K562 (cell line): ENCODE data around the gene MCCC1. TPM values are rescaled to one million over a fixed set of nuclear protein-coding genes. Genes with fewer than 3 reads are reported as not detected.
A peak's percentile ranks its signal among the peaks of the same experiment; 100 is the strongest.

Source experiments
- ATAC-seq: fragments of 200-7000 bp; cut with Tn5 transposase; 3 replicates; pipeline ENCODE4 v1.9.1; 2020; ENCODE audit warnings: moderate library complexity
- BruUV-seq: library from RNA; stranded (reverse); fragments of 400-500 nt; replicated peaks from 2 replicates; lab custom pipeline; 2021; lab: Mats Ljungman, UMichigan
- CTCF ChIA-PET: fragments of 300-600 bp; formaldehyde crosslinking; extraction: SDS; loops from one replicate; lab custom pipeline; 2021; ENCODE audit warnings: low intra/inter-chr PET ratio; lab: Yijun Ruan, JAX
- POLR2A ChIA-PET: fragments of 300-600, 350-650 bp; sonication (Branson Sonifier 250); formaldehyde crosslinking; extraction: SDS; loops from one replicate; lab custom pipeline; 2021; ENCODE audit warnings: antibody characterized with exemption, inconsistent platforms; lab: Yijun Ruan, JAX
- DNase-seq, 4 experiments: peaks; one replicate each; pipeline versions ENCODE4 v3.0.0 to v3.0.0-alpha.2; 2011 to 2018; ENCODE audit warnings: low spot score in 3 of 4, mixed read lengths in 3 of 4; ENCODE audit errors: extremely low read depth in 1 of 4
- FAIRE-seq: peaks from 2 replicates; lab custom pipeline; 2011; peaks lifted over from hg19 to GRCh38; lab: Jason Lieb, UNC
- H2AFZ ChIP-seq: 2 replicates; pipeline ENCODE4 v1.6.0; 2011; ENCODE audit warnings: low read depth, low read length, control low read depth, inconsistent platforms
- H3K27ac ChIP-seq: fragments of 200-600 bp; 3 replicates; pipeline ENCODE4 v1.8.0; 2011; ENCODE audit warnings: low read depth, mild to moderate bottlenecking, control low read depth, inconsistent platforms, low read length, moderate library complexity, mixed read lengths; ENCODE audit errors: extremely low read depth
- H3K27me3 ChIP-seq, 2 experiments: fragments of 300-600 bp in 1 of 2; 2 replicates in 1 of 2; 3 replicates in 1 of 2; pipeline versions ENCODE4 v1.6.0 to v1.8.0; 2011; ENCODE audit warnings: inconsistent platforms in 2 of 2, low read length in 2 of 2, mild to moderate bottlenecking in 1 of 2, mixed read lengths in 1 of 2, moderate library complexity in 1 of 2; ENCODE audit not compliant: control insufficient read depth in 2 of 2, insufficient read depth in 2 of 2
- H3K36me3 ChIP-seq: fragments of 300-600 bp; 3 replicates; pipeline ENCODE4 v1.8.0; 2011; ENCODE audit warnings: mild to moderate bottlenecking, low read length, inconsistent platforms; ENCODE audit not compliant: control insufficient read depth, insufficient read depth
- H3K4me1 ChIP-seq, 2 experiments: fragments of 200-600 bp in 1 of 2; replicated peaks in 1 of 2; 2 replicates in 1 of 2; 3 replicates in 1 of 2; pipeline versions ENCODE4 v1.5.1 to v1.8.0; 2011; ENCODE audit warnings: inconsistent platforms in 2 of 2, low read length in 2 of 2, mild to moderate bottlenecking in 1 of 2, mixed read lengths in 1 of 2, moderate library complexity in 1 of 2; ENCODE audit not compliant: control insufficient read depth in 2 of 2, insufficient read depth in 2 of 2
- H3K4me2 ChIP-seq: 2 replicates; pipeline ENCODE4 v1.6.1; 2011; ENCODE audit warnings: low read length, control low read depth, inconsistent platforms, mixed read lengths; ENCODE audit not compliant: insufficient read depth
- H3K4me3 ChIP-seq: fragments of 200-600 bp; sonication (generic), shearing (Covaris generic); 2 replicates; pipeline ENCODE4 v1.5.1; 2016; ENCODE audit warnings: control low read depth, inconsistent platforms
- H3K79me2 ChIP-seq: fragments of 200-600 bp; 3 replicates; pipeline ENCODE4 v1.8.0; 2011; ENCODE audit warnings: low read length, inconsistent platforms; ENCODE audit not compliant: control insufficient read depth, insufficient read depth
- H3K9ac ChIP-seq, 2 experiments: 2 replicates each; pipeline versions ENCODE4 v1.6.0 to v1.6.1; 2011; ENCODE audit warnings: low read depth in 2 of 2, low read length in 2 of 2, control low read depth in 1 of 2, inconsistent platforms in 1 of 2, mild to moderate bottlenecking in 1 of 2, mixed read lengths in 1 of 2; ENCODE audit not compliant: insufficient read depth in 1 of 2
- H3K9me1 ChIP-seq: one replicate; pipeline ENCODE4 v1.6.0; 2011; ENCODE audit warnings: inconsistent platforms, mild to moderate bottlenecking, low read length, moderate library complexity; ENCODE audit not compliant: control insufficient read depth, insufficient read depth
- H3K9me3 ChIP-seq: replicated peaks from 2 replicates; pipeline ENCODE4 v1.5.1; 2011; ENCODE audit warnings: low read depth, low read length, inconsistent platforms; ENCODE audit not compliant: control insufficient read depth, insufficient read depth
- H4K20me1 ChIP-seq: replicated peaks from 2 replicates; pipeline ENCODE4 v1.6.1; 2011; ENCODE audit warnings: low read length, inconsistent platforms, mixed read lengths; ENCODE audit not compliant: control insufficient read depth, insufficient read depth
- CHD2 ChIP-seq: IDR thresholded peaks from 2 replicates; pipeline ENCODE4 v1.6.1; 2011; ENCODE audit warnings: low read depth, low read length
- MIER1 ChIP-seq: fragments of 450-650 bp; IDR thresholded peaks from 2 replicates; pipeline ENCODE4 v1.6.1; 2016; ENCODE audit warnings: antibody characterized with exemption, mild to moderate bottlenecking, low read depth
- MLLT1 ChIP-seq, 2 experiments: fragments of 450-650 bp; IDR thresholded peaks; 2 replicates each; pipeline ENCODE4 v1.6.1; 2016
- TEAD2 ChIP-seq: fragments of 450-650 bp; IDR thresholded peaks from 2 replicates; pipeline ENCODE4 v1.6.1; 2016; ENCODE audit warnings: missing genetic modification characterization, control low read depth, missing compliant biosample characterization
- ZFP30 ChIP-seq: fragments of 250-450 bp; sonication (Bioruptor Pico); IDR thresholded peaks from 2 replicates; pipeline ENCODE4 v1.8.0; 2022; ENCODE audit warnings: moderate library complexity, mild to moderate bottlenecking, inconsistent platforms, borderline replicate concordance
- ZNF431 ChIP-seq: sonication (generic); formaldehyde crosslinking; IDR thresholded peaks from 2 replicates; pipeline ENCODE4 v1.8.0; 2022; ENCODE audit warnings: mild to moderate bottlenecking, missing genetic modification reagents
- ZNF639 ChIP-seq, 2 experiments: fragments of 200-800 bp in 1 of 2; sonication (Bioruptor generic) in 1 of 2; sonication (generic) in 1 of 2; formaldehyde crosslinking in 1 of 2; IDR thresholded peaks in 1 of 2; conservative IDR thresholded peaks in 1 of 2; 2 replicates each; pipeline versions ENCODE4 v1.5.0 to v1.6.1; 2016 to 2020; ENCODE audit warnings: missing compliant biosample characterization in 1 of 2, missing genetic modification characterization in 1 of 2, missing genetic modification reagents in 1 of 2
- WGBS: fragments of 100-300 bp; shearing (Covaris generic); methylation state at CpG from one replicate; pipeline ENCODE4 v1.1.6; 2016; ENCODE audit warnings: low coverage, mixed read lengths; ENCODE audit not compliant: insufficient coverage; ENCODE audit errors: missing lambda C conversion rate; 5-methylcytosine and 5-hydroxymethylcytosine counted together
- in situ Hi-C: fragments of 300-500 bp; cut with MboI; formaldehyde crosslinking; loops from 4 replicates; pipeline ENCODE4 v1.15.0; 2018; ENCODE audit warnings: inconsistent platforms, mixed read lengths
- intact Hi-C: fragments of 100-400 bp; cut with micrococcal nuclease; formaldehyde crosslinking; loops from 2 replicates; pipeline ENCODE4 v1.14.2; 2022
- polyA plus RNA-seq, 8 experiments: library from polyadenylated mRNA; depleted of rRNA in 4 of 8; stranded (reverse) in 5 of 8; unstranded in 3 of 8; fragments of >200 nt; fragmentation: Nextera tagmentation in 2 of 8; fragmentation: Illumina TruSeq in 1 of 8; extraction: Ambion mirVana in 2 of 8; extraction: Trizol in 1 of 8; gene quantifications; 2 replicates each; pipeline versions ENCODE4 v1.2.1 to v1.2.3, GENCODE V29; 2011 to 2014; ENCODE audit warnings: inconsistent platforms in 1 of 8, missing spikeins in 1 of 8
- total RNA-seq, 7 experiments: library from RNA; depleted of rRNA in 6 of 7; stranded (reverse); fragments of >200 nt in 6 of 7; fragmentation: Illumina TruSeq in 2 of 7; extraction: Trizol in 2 of 7; gene quantifications; 2 replicates each; pipeline versions ENCODE4 v1.2.1 to v1.2.3, GENCODE V29; 2011 to 2021; ENCODE audit warnings: low replicate concordance in 1 of 7

MCCC1 gene
- total and polyA plus RNA-seq, 9 of the 15 experiments (the other 6 are each of a cell fraction or from before 2014, with no cell fraction given) = 13.7 to 26.9 (median 23.0) TPM

GRCh38 chr3:183061391-183062172 lies 37.7 kb downstream of the MCCC1 start:
- Histone ChIP-seq H3K4me3 (no peak overlapping the region), H3K4me2 (no peak overlapping the region), H3K27ac (no peak overlapping the region), H4K20me1 (no peaks in the 10 kb centered on the region), H3K4me1 (no peaks in the 10 kb centered on the region; a peak in 1 of 5 replicates), H2AFZ (no peak overlapping the region), H3K79me2 (no peaks in the 10 kb centered on the region), H3K36me3 (peaks cover 4% of the 10 kb centered on the region; the same call in 1 of the 3 replicates), H3K9me1 (no peaks in the 10 kb centered on the region), H3K9ac (no peak overlapping the region), H3K9me3 (no peaks in the 10 kb centered on the region), H3K27me3 (no peaks in the 10 kb centered on the region)
- peak in 1 of 4 experiments; percentile 15 for DNase-seq
- WGBS = 50% methylated on average over 6 of the region's 6 CpGs
- in situ Hi-C loops = no loop called here
- peak; percentile 58 for ATAC-seq
- POLR2A ChIA-PET = interaction anchor here (0.6 kb wide), 1 partner anchor 160 kb away, joined by 3 read pairs; no protein-coding TSS in a partner anchor
- peak; percentile 48 for FAIRE-seq
- intact Hi-C loops = no loop called here
- TF ChIP-seq MLLT1 (IDR thresholded peaks at IDR 0.05) (no peak), CHD2 (peak; percentile 64)
- CTCF ChIA-PET = no interaction called here
- BruUV-seq = no TSS peak

GRCh38 chr3:183058351-183058750 lies 40.9 kb downstream of the MCCC1 start:
- no peaks in the 10 kb centered on the region for H4K20me1 ChIP-seq
- H3K4me1 ChIP-seq = no peaks in the 10 kb centered on the region; a peak in 1 of 5 replicates
- TF ChIP-seq ZNF639 (CRISPR knock-in tag; conservative IDR thresholded peaks at IDR 0.05 in 1 of 2, IDR thresholded peaks at IDR 0.05 in 1 of 2) (no peak), TEAD2 (tag) (no peak), ZFP30 (no peak), ZNF431 (CRISPR knock-in tag) (no peak), MIER1 (no peak)
- no peaks in the 10 kb centered on the region for H3K27me3 ChIP-seq
- 95% methylated on average over 2 of the region's 2 CpGs for WGBS
- H3K9ac ChIP-seq = no peak overlapping the region
- POLR2A ChIA-PET = no interaction called here
- peaks cover 14% of the 10 kb centered on the region; the same call in 2 of the 3 replicates for H3K36me3 ChIP-seq
- H3K4me2 ChIP-seq = no peak overlapping the region
- intact Hi-C loops = no loop called here
- no peaks in the 10 kb centered on the region for H3K9me1 ChIP-seq
- H3K4me3 ChIP-seq = no peak overlapping the region
- no peaks in the 10 kb centered on the region for H3K9me3 ChIP-seq
- no peak for DNase-seq
- CTCF ChIA-PET = no interaction called here
- in situ Hi-C loops = no loop called here
- H3K79me2 ChIP-seq = no peaks in the 10 kb centered on the region
- no peak for ATAC-seq
- BruUV-seq = no TSS peak
- no peak overlapping the region for H3K27ac ChIP-seq
- H2AFZ ChIP-seq = no peak overlapping the region
- no peak for FAIRE-seq
